GM19239 (cell line): ENCODE measurements around the gene TOMT.

Experiments used
- DNase-seq: peaks from one replicate; pipeline ENCODE4 v3.0.0; 2011; ENCODE audit warnings: low spot score; ENCODE audit not compliant: insufficient read length
- FAIRE-seq: peaks from 2 replicates; lab custom pipeline; 2011; peaks lifted over from hg19 to GRCh38; lab: Jason Lieb, UNC

Gene TOMT

GRCh38 chr11:72085621-72086351 lies 19.9 kb upstream of the TOMT start:
- no peak for FAIRE-seq

DNA sequence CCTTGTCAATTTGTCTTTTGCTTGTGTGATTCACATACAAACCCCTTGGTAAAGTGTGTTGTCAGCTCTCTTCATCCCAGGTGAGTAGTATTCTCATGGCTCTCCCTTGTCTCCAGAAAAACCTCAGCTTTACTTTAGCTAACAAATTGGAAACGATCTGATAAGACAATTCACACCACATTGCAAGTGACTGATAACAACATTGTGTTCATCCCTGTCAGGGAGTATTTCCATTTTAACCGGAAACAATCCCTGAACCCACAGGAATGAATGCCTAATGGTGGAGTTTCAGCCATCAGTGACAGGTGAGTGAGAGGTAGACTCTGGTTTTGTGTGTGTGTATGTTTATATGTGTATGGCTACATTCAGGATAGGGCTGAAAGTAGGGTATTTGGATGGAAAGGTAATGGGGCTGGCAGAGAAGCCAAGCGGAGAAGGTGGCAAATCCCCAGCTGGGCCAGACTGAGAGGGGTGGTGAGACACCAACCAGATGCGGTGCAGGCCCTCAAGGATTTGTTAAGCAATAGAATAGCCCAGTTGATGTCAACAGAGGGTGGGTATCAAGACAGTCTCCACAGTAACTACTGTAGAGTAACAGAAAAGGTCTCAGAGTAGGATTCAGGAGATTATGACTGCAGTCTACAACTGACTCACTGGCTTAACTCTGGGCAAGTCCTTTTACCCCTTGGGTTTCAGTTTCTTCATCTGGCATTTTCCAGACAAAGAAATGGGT lies 17.5 kb upstream of the TOMT start:
- no peak for DNase-seq
- no peak for FAIRE-seq

More at GRCh38 chr11:72085621-72086351, 19.9 kb upstream of the TOMT start:
- no peak for DNase-seq

GRCh38 chr11:72091292-72091691 lies 14.4 kb upstream of the TOMT start:
- FAIRE-seq (peak; percentile 84), DNase-seq (peak; percentile 54)

DNA sequence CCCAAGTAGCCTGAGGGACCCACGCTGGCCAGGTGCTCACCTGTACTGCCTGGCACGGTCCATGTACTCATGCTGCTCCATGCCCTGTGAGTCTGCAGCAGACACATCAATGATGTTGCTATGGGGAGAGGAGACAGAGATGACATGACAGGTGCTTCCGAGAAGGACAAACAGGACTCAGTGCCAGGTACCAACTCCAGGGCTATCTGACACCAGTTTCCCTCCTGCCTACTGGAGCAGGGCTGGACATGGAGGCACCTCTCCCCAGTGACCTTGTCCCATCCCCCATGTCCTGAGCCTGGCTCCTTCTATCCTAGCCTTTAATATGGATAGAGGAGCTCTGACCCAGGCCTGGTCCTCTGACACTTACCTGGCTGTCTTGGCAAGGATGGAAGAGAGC lies 7.0 kb upstream of the TOMT start:
- DNase-seq: no peak
- no peak for FAIRE-seq

GRCh38 chr11:72100009-72100408 lies 5.7 kb upstream of the TOMT start:
- FAIRE-seq (no peak), DNase-seq (no peak)

- FAIRE-seq: no peak
- no peak for DNase-seq
Measured at GRCh38 chr11:72100462-72100861, 5.3 kb upstream of the TOMT start.

DNA sequence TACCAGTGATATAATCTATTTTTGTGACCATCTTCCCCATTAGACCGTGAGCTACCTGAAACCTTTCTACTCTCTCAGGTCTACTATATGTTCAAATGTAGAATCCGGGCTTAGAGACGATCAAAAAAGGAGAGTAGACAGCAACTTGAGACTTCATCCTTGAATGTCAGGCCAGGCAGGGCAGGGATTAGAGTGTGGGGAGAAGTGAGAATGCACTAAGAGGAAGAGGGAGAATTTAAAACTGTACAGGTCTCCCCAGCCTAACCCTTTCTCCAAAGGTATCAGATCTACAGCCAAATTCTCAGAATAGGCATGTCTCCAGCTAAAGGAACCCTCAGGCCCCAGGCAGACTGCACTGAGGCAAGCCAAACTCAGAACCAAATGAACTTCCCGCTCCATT lies 3.6 kb upstream of the TOMT start:
- FAIRE-seq (peak; percentile 45), DNase-seq (no peak)

GRCh38 chr11:72102631-72102945 lies 3.1 kb upstream of the TOMT start:
- FAIRE-seq (peak; percentile 74), DNase-seq (no peak)

GRCh38 chr11:72102946-72103753 lies 2.6 kb upstream of the TOMT start, which contains the start of gene LAMTOR1:
TSS of gene LAMTOR1 (minus strand) at chr11:72103297. CDS start at chr11:72103224, 73 bp downstream.
- peak; percentile 96 for FAIRE-seq
- DNase-seq: peak; percentile 79

DNA sequence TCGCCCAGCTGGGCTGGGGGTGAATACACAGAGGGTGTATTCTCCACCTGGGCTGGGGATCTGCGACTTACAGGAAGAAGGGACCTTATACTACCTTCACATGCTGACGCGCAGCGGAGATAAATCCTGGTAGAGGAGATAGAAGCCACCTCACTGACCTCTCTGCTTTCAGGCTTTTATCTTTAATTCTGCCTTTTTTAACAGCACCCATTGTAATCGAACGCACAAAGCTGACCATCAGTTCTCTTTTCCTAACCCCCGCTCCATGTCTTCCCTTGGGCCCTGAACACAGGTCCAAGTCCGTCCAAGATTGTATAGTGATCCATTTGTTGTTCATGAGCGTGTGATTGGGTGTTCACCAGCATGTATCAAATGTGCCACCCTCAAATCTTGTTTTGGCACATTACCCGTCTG lies 2.0 kb upstream of the TOMT start:
- DNase-seq (no peak), FAIRE-seq (no peak)

DNA sequence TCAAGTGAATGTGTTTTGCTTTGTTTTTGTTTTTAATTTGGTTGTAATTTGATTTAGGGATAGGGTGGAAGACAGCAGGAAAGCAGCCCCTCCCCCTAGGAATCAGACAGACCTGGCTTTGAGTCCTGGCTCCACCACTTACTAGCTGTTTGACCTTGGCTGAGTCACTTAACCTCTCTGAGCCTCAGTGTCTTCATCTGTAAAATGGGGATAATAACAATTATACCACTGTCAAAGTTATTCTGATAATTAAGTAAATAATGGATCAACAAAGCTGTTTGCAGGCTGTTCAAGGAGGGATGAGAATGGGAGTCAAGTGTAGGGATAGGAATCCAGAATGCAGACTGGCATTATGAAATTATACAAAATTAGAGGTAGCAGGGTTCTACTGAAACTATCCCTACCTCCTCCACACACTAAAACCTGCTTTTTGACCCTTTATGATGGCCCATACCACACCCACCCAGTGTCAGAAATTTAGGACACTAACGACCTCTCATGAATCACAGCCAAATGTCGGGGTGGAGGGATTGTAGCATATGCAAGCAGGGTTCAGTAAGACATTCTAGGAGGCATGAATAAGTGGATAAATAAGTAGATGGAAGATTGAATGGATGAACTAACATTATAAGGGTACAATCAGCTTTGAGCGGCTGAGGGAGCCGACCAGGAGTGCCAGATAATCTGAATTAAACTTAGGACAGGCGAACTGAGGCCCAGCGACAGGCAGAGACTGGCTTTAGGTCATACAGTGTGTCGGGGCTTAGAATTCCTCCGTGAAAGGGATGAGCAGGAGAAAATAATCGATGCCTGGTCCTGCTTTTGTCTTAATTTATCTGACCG lies 5.8 kb downstream of the TOMT start:
- no peak for DNase-seq
- no peak for FAIRE-seq

- DNase-seq (peak; percentile 79), FAIRE-seq (peak; percentile 99)
Measured at GRCh38 chr11:72112143-72112977, 6.6 kb downstream of the TOMT start, which contains the start of gene ANAPC15. TSS of gene ANAPC15 (minus strand) at chr11:72112695. CDS start at chr11:72111276, 1,419 bp downstream.

DNA sequence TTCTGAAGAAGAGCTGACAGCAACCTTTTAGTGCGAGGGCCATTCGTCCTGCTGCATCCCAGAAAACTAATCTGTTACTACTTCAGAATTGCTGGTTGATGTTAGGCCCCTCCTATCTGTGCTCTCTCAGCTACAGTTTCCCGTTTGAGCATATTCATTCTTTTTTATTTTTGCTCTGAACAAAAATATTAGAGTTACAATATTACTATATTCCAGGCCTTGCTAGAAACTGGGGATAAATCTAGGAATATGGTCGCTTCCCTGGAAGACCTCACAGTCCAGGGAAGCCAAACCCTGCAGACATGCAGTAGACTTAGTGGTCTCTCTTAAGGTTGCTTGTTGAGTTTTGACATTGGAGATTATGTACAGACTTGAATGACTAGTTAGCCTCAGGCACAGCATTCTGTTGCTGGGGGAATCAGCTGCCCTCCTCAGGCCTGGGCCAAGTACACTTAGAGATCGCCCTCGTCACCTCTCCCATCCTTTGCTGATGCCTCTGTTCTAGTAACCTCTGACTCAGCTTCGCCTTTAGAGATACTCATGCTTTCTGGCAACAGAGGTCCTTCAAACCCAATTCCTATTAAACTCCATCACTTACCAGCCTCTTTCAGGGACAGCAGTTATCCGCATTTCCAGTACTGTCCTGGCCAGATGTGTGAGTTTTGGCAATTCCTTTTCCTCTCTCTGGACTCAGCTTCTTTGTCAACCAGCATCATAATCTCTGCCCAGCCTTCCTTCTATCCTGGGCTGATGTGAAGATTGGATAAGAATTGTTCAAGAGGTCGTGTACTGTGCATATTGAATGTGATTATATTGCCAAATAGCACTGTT lies 7.5 kb downstream of the TOMT start:
- FAIRE-seq: no peak
- no peak for DNase-seq

DNA sequence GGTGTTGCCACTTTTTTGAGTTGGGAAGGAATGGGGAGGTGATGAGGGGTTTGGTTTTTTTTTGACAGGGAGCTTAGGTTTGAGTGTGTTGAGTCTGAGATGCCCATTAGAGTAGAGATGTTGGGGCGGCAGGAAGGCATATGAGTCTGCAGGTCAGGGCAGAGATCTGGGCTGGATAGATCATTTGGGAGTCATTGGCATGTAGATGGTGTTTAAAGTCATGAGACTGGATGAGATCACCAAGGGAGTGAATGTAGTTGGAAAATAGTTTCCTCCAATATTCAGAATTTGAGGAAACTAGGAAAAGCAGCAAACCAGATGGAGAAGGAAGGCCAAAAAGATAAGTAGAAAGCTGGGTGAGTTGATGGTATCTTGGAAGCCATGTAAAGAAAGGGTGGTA lies 8.8 kb downstream of the TOMT start:
- no peak for DNase-seq
- FAIRE-seq: no peak

DNA sequence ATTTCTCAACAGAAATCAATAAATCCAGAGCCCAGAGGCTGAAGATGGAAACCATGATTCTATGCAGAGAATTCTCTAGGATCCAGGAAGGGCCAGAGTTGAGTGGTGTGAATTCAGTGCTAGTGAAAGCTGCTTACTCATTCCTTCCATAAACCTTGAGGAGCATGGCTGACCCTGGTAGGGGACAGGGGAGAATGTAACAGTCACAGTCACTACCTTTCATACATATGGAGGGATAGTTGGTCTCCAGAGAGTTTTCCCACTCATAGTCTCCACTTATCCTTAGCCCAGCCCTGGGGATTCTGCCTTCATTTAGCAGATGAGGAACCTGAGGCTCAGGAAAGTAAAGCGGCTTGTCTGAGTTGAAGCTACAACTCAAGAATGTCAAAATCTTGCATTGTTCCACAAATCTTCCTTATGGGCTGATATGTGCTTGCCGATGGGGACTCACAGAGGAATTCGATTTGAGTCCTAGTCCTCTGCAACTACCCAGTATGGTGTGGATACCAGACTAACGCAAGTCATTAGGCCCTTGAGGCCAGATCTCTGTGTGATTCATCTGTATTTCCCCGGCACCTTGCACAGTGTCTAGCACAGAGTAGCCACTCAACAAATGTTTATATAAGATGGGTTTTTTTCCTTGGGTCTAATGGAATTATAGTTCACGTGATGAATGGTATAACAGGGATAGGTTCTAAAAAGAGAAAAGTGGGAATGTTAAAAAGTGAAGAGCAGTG lies 10.5 kb downstream of the TOMT start:
- DNase-seq: no peak
- no peak for FAIRE-seq

DNA sequence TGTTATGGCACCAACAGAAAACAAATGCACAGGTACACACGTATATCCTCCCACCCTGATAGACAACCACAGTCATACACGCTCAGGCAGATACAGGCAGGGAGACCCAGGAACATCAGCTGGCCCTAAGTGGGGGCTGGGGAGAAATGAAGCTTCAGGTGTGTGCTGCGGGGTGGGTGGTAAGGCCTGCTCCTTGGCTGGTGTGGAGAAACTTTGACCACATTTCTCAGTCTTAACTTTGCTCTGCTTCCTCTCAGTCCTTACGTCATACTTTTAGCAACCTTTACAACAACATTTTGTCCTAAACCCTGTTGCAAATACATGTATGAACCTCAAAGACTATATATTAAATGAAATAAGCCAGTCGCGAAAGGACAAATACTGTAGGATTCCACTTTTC lies 13.5 kb downstream of the TOMT start:
- no peak for DNase-seq
- FAIRE-seq: no peak

- no peak for DNase-seq
- FAIRE-seq: no peak
Measured at GRCh38 chr11:72120930-72121329, 15.2 kb downstream of the TOMT start.

DNA sequence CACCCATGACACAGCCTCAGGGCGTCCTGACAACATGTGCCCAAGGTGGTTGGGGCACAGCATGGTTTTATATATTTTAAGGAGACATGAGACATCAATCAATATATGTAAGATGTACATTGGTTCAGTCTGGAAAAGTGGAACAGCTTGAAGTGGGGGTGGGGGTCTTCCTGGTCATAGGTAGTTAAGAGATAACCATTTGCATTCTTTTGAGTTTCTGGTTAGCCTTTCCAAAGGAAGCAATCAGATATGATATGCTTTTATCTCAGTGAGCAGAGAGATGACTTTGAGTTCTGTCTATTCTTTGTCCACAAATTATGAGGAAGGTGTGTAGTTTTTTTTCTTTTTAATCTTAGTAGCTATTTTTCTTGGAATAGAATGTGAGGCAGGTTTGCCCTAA lies 16.9 kb downstream of the TOMT start:
- DNase-seq (no peak), FAIRE-seq (no peak)
